ENCODE data around the gene PNO1. TPM values are rescaled to one million over a fixed set of nuclear protein-coding genes. Genes with fewer than 3 reads are reported as not detected.
A peak's percentile ranks its signal among the peaks of the same experiment; 100 is the strongest.

PNO1 gene
- total and polyA plus RNA-seq, 9 of the 15 experiments (the other 6 are each of a cell fraction or from before 2014, with no cell fraction given) = 11.8 to 81.7 (median 41.1) TPM

DNA sequence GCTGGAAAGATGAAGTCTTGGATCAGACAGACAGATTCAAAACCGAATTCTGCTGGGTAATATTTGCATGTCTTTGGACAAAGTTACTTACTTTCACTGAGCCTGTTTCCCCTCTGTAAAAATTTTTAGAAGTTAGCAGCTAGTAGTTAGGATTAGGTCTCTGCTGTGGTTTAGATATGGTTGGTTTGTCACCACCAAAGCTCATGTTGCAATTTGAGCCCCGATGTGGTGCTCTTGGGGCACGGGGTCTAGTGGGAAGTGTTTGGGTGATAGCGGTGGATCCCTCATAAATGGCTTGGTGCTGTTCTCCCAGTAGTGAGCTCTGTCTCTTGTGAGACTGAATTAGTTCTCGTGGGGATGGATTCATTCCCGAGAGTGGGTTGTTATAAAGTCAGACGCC, 38.9 kb upstream of the PNO1 start:
- FAIRE-seq = no peak
- ChIA-PET CTCF (ENCODE audit: low intra/inter-chr PET ratio) (no interaction called here), POLR2A (interaction anchor here (0.7 to 1.1 kb wide), 2 partner anchors 61 to 126 kb away, joined by 3 to 5 read pairs; no protein-coding TSS in a partner anchor)
- Histone ChIP-seq H3K4me2 (ENCODE audit: insufficient read depth, low read length) (no peak overlapping the region; the same call in 1 of the 2 replicates), H3K4me1 (replicated peaks in 1 of 2; ENCODE audit: control insufficient read depth in 2 of 2, insufficient read depth in 2 of 2, low read length in 2 of 2) (peaks cover 9 to 24% of the 10 kb centered on the region in 2 experiments; a peak in 4 of 5 replicates), H3K27me3 (ENCODE audit: control insufficient read depth in 2 of 2, insufficient read depth in 2 of 2, low read length in 2 of 2) (no peaks in the 10 kb centered on the region), H3K9me1 (ENCODE audit: control insufficient read depth, insufficient read depth, low read length) (no peaks in the 10 kb centered on the region), H4K20me1 (replicated peaks; ENCODE audit: control insufficient read depth, insufficient read depth, low read length) (peaks cover 7% of the 10 kb centered on the region), H3K9me3 (replicated peaks; ENCODE audit: control insufficient read depth, insufficient read depth, low read depth, low read length) (no peaks in the 10 kb centered on the region), H3K9ac (ENCODE audit: insufficient read depth in 1 of 2, low read depth in 2 of 2, low read length in 2 of 2) (no peak overlapping the region), H3K4me3 (no peak overlapping the region), H3K36me3 (ENCODE audit: control insufficient read depth, insufficient read depth, low read length) (no peaks in the 10 kb centered on the region), H2AFZ (ENCODE audit: low read depth, low read length) (peak overlapping the region; percentile 66), H3K79me2 (ENCODE audit: control insufficient read depth, insufficient read depth, low read length) (no peaks in the 10 kb centered on the region), H3K27ac (ENCODE audit: extremely low read depth, low read depth, low read length) (no peak overlapping the region)
- DNase-seq (ENCODE audit: extremely low read depth in 1 of 4, low spot score in 3 of 4) = peak in 1 of 4 experiments; percentile 26
- 21% methylated on average over 7 of the region's 7 CpGs for WGBS (ENCODE audit: insufficient coverage, low coverage, missing lambda C conversion rate)
- ATAC-seq = no peak
- TF ChIP-seq TEAD1 (CRISPR knock-in tag; IDR thresholded peaks at IDR 0.05) = no peak
- TF ChIP-seq, protein P1, sequence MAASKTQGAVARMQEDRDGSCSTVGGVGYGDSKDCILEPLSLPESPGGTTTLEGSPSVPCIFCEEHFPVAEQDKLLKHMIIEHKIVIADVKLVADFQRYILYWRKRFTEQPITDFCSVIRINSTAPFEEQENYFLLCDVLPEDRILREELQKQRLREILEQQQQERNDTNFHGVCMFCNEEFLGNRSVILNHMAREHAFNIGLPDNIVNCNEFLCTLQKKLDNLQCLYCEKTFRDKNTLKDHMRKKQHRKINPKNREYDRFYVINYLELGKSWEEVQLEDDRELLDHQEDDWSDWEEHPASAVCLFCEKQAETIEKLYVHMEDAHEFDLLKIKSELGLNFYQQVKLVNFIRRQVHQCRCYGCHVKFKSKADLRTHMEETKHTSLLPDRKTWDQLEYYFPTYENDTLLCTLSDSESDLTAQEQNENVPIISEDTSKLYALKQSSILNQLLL (CRISPR knock-in tag; IDR thresholded peaks at IDR 0.05; ENCODE audit: borderline replicate concordance) = no peak
- no peak for TF ChIP-seq SREBF1 (IDR thresholded peaks at IDR 0.05; ENCODE audit: borderline replicate concordance, low read depth, low read length)
- 0 out of 2 replicates have a peak, but pooled peaks have one; percentile 6 for TF ChIP-seq CBFA2T3 (IDR thresholded peaks at IDR 0.05)
- TF ChIP-seq, protein P2, sequence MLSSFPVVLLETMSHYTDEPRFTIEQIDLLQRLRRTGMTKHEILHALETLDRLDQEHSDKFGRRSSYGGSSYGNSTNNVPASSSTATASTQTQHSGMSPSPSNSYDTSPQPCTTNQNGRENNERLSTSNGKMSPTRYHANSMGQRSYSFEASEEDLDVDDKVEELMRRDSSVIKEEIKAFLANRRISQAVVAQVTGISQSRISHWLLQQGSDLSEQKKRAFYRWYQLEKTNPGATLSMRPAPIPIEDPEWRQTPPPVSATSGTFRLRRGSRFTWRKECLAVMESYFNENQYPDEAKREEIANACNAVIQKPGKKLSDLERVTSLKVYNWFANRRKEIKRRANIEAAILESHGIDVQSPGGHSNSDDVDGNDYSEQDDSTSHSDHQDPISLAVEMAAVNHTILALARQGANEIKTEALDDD (IDR thresholded peaks at IDR 0.05) = peak; percentile 38; the same call in 1 of the 2 replicates
- no TSS peak for BruUV-seq (replicated peaks)
- in situ Hi-C loops (cut with MboI) (no loop called here), intact Hi-C loops (cut with micrococcal nuclease) (no loop called here)
